GM21737 (cell line): ENCODE data around the gene GPR155.
"Not testable (repeated sequence)": the region's sequence is repeated elsewhere in the genome, so short reads cannot be mapped to it uniquely, and the experiment has no call there.

ENCODE experiments used
- ATAC-seq: cut with Tn5 transposase; IDR thresholded peaks from one replicate; pipeline ENCODE4 v1.9.1; 2021; ENCODE audit warnings: mild to moderate bottlenecking, moderate library complexity; ENCODE audit not compliant: unreplicated experiment

Gene GPR155

DNA sequence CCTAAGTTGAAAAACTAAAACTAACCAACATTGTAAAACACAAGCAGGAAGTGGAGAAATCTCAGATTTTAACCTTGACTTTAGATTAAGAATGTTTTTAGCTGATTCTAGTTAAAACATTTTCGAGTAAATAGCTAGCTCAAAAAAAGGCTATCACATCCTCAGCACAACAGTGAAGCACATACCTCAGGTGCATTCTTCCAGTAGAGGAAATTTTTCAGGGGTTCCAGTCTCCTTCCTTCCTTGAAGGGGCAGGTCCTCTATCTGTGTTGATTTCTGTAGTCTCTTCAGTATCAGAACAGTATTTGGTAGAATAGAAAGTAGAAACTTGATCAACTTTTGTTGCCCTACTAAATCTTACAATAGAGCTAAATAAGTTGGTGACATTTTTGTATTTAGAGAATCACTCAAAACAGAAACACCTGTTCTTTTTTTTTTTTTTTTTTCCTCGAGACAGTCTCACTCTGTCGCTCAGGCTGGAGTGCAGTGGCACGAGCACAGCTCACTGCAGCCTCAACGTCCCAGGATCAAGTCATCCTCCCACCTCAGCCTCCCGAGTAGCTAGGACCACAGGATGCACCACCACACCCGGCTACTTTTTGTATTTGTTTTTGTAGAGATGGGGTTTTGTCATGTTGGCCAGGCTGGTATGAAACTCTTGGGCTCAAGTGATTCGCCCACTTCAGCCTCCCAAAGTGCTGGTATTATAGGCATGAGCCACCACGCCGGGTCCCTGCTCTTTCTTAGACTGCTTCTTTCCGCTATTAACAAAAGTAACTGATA is 6.9 kb upstream of the GPR155 start:
- peak; percentile 33 for ATAC-seq

- peak; percentile 90 for ATAC-seq
Observed at GRCh38 chr2:174492963-174493431, 6.2 kb upstream of the GPR155 start.

DNA sequence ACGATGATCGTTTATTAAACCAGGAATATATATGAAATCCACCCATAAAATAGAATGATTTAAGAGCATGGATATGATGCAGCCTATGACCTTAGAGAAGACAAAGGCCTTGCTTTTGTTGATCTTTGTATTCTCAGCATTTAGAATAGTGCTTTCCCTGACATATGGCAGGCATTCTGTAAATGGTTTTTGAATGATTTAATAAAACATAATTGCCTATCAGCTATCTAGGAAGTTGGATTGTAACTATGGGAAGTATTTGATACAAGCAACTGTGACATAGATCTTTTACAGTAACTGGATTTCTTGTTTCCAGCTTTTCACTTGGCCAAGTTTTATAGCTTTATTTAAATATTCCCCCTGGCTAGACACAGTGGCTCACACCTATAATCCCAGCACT is 5.1 kb upstream of the GPR155 start:
- ATAC-seq, result no peak

DNA sequence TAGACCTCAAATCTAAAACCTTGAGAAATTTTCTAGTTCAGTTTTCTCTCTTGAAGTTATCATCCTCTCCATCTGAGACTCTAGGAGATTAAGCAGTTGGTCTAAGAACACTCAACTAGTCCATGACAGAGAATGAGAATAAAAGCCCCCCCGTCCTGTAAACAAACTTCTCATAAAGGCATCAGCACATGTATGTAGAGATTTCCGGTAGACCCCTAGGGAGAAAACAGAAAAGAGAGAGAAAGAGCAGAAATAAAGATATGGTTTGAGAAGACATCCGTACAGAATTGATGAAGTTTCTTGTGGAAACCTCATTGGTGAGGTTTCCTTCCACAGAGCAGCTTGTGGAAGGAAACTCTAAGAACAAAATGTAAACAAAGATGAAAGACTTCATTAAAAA is 3.2 kb upstream of the GPR155 start:
- ATAC-seq, result no peak

- not testable (repeated sequence) for ATAC-seq
Observed at GRCh38 chr2:174489520-174489919, 2.7 kb upstream of the GPR155 start.

DNA sequence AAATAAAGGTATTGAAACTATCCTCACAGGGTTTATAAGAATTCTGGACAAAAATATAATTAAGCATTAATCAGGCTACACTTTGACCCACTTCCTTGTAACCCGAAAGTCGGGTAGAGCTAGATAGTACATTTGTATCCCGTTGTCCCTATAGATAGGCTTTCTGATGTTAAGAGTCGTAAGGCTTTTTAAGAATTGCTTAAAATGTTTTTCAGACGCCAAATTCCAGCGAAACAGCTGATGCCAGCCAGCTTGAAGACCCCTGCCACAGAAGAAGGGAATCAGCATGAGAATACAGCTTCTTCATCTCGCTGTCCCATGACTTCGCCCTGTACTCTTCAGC is 962 bp upstream of the GPR155 start:
- no peak for ATAC-seq

GRCh38 chr2:174487108-174487819 is 435 bp upstream of the GPR155 start:
- ATAC-seq, result peak; percentile 86

- no peak for ATAC-seq
Observed at GRCh38 chr2:174485788-174486562, 854 bp downstream of the GPR155 start.

GRCh38 chr2:174485045-174485444 is 1.8 kb downstream of the GPR155 start:
- not testable (repeated sequence) for ATAC-seq

GRCh38 chr2:174484573-174484972 is 2.3 kb downstream of the GPR155 start:
- no peak for ATAC-seq

DNA sequence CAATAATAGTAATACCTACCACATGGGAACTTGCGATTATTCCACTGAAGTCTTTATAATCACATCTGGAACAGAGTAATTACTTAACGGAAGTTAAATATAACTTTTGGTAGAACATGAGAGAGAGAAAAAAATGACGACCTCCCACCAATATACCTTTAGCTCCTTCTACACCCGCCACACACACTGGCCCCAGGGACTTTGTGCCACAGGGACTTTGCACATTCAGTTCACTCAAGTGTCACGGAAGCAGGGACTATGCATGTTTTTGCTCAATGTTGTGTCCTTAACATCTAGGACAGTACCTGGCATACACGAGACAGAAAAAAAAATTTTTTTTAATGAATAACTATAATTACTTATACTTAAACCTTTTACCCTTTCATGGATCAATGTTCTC is 4.0 kb downstream of the GPR155 start:
- no peak for ATAC-seq

DNA sequence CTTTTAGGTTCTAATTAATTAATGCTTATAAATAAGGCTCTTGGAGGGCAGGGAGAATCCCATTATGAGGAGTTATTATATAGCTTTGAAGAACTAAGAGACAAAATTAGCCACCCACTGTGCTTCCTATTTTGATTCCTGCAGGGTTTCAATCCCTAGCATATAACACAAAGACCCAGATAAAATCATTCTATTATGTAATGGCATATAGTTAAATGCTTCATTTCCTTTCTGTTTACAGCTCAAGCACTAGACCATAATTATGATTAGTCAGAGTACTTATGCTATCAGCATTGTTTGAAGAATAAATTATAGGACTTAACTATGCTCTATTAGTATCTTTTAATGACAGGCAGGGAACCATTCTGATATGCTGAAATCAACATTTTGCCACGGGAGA is 9.1 kb downstream of the GPR155 start:
- ATAC-seq, result no peak

- ATAC-seq, result no peak
Observed at GRCh38 chr2:174473796-174474195, 13.0 kb downstream of the GPR155 start.

DNA sequence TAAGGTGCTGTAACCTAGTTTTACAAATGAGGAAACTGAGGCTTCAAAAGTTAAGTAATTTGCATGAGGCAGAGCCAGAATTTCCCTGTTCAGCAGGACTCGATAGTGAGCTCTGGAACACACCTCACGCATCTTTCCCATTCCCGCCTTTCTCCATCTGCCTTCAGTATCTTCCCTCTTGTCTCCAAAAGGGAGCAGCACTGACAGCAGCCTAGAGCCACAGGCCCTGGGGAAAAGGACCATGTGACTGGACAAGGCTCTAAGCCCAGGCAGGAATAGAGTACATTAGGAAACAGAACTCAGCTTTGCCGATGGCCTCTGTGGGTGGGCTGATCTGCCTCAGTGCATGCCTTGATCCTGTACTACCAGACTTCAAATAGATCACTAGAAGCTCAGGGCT is 21.5 kb downstream of the GPR155 start:
- ATAC-seq, result no peak

- ATAC-seq, result no peak
Observed at GRCh38 chr2:174461221-174461620, 25.6 kb downstream of the GPR155 start.

DNA sequence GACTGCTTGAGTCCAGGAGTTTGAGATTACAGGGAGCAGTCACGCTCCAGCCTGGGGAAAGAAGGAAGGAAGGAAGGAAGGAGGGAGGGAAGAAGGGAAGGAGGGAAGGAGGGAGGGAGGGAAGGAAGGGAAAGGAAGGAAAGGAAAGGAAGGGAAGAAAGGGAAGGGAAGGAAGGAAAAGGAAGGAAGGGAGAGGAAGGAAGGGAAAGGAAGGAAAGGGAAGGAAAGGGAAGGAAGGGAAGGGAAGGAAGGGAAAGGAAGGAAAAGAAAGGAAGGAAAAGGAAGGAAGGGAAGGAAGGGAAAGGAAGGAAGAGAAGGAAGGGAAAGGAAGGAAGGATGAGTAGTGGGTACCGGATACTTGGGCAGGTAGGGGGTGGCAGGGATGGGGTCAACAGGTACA is 32.3 kb downstream of the GPR155 start:
- ATAC-seq, result no peak

DNA sequence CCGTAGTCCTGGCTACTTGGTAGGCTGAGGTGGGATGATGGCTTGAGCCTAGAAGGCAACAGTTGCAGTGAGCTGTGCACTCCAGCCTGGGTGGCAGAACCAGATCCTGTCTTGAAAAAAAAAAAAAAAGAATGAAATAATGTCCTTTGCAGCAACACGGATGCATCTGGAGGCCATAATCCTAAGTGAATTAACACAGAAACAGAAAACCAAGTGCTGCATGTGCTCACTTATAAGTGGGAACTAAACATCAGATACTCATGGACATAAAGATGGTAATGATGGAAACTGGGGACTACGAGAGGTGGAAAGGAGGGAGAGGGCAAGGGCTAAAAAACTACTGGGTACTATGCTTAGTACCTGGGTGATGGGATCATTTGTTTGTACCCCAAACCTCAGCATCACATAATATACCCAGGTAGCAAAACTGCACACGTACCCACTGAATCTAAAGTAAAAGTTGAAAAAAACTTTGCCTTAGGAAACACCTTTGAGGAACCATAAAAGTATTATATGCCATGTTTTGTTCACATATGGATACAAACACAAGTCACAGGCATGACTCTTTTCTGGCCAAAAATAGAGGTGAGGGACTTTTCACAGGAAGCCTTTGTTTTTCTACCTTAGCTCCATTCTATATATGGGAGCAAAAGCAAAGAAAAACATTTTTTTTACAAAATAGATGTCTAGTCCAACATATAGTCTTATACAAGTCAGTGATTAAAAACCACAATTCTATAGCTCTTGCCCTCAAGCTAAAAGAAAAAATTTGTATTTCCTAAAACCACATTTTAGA is 36.6 kb downstream of the GPR155 start:
- no peak for ATAC-seq

DNA sequence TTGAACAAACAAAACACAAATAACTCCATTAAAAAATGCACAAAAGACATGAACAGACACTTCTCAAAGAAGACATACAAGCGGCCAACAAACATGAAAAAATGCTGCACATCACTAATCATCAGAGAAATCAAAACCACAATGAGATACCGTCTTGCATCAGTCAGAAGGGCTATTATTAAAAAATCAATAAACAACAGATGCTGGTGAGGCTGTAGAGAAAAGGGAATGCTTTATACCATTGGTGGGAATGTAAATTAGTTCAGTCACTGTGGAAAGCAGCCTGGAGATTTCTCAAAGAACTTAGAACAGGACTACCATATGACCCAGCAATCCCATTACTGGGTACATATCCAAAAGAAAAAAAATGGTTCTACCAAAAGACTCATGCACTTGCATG is 37.8 kb downstream of the GPR155 start:
- no peak for ATAC-seq

- ATAC-seq, result no peak
Observed at GRCh38 chr2:174446531-174446930, 40.3 kb downstream of the GPR155 start.

DNA sequence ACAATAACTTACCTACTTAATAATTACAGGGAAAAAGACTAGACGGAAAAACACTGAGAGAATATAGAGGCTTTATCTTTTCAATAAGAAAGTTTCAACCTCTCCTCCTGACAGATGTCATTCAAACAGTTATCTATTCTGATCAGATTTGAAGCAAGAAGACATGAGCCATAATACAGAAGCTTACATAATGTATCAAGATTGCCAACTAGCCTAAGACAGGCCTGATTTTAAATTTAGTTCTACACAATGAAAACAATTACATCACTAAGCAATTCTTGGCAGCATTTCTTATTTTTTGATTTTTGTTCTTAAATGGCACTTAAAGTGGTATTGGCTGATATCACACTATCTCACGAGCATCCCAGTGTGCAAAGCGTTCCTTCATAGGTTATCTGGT is 41.6 kb downstream of the GPR155 start:
- no peak for ATAC-seq

DNA sequence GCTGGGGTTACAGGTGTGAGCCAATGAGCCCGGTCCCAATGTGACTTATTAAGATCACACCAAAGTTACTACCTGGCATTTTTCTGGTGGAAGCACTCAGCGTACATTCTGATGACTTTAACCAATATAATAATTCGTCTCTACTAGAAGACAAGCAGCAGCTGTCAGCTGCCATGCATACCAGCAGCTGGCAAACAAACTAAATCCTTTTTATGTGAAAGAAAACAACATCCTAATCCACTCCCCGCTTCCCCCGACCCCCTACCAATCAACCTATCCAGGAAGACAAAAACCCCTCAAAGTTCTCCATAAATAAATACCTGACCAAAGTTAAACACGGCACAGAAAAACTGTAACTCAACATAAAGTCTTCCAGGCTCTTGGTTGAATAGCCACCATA is 42.1 kb downstream of the GPR155 start:
- ATAC-seq, result no peak
